Fibroblast of villous mesenchyme (primary cell): ENCODE measurements around the gene PEPD. TPM values are rescaled to one million over a fixed set of nuclear protein-coding genes. Genes with fewer than 3 reads are reported as not detected.

Experiments used
- DNase-seq: peaks from one replicate; pipeline ENCODE4 v3.0.0-alpha.2; 2010; ENCODE audit warnings: low read depth
- H3K4me3 ChIP-seq: 2 replicates; pipeline ENCODE4 v1.5.1; 2011; ENCODE audit warnings: low read depth, mild to moderate bottlenecking, low read length
- CTCF ChIP-seq: IDR thresholded peaks from 2 replicates; pipeline ENCODE4 v1.5.1; 2012; ENCODE audit warnings: low read depth, mild to moderate bottlenecking, low read length; ENCODE audit not compliant: insufficient read depth
- total RNA-seq: library from RNA; depleted of rRNA; stranded (reverse); fragments of >200 nt; gene quantifications from 2 replicates; pipeline ENCODE4 v1.2.3, GENCODE V29; 2012

The PEPD gene
- total RNA-seq, 1 donor = 66.1 TPM

DNA sequence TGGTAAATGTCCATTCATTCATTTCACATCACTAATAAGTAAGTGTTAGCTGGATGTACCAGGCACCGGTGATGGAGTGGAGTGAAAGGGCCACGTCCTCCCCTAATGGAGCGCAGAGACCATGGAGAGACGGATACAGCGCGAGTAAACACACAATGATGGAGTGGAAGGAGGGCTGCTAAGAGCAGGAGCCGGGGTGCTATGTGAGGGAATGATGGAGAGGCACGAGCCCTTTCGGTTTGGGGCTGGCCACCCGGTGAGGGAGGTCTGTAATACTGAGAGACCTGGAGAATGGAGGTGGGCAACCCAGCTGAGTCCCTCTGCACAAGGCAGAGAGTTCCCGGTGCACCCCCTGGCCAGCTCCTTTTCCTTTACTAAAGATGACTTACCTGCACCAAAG lies 53.7 kb downstream of the PEPD start:
- no peak overlapping the region for H3K4me3 ChIP-seq
- no peak for TF ChIP-seq CTCF
- DNase-seq = no peak

- no peak for TF ChIP-seq CTCF
- no peak for DNase-seq
- H3K4me3 ChIP-seq = no peak overlapping the region
Observed at GRCh38 chr19:33465834-33466233, 55.8 kb downstream of the PEPD start.

GRCh38 chr19:33465371-33465770 lies 56.2 kb downstream of the PEPD start:
- no peak overlapping the region for H3K4me3 ChIP-seq
- no peak for TF ChIP-seq CTCF
- no peak for DNase-seq

- H3K4me3 ChIP-seq = no peak overlapping the region
- no peak for TF ChIP-seq CTCF
- DNase-seq = no peak
Observed at GRCh38 chr19:33464733-33465115, 56.9 kb downstream of the PEPD start.

DNA sequence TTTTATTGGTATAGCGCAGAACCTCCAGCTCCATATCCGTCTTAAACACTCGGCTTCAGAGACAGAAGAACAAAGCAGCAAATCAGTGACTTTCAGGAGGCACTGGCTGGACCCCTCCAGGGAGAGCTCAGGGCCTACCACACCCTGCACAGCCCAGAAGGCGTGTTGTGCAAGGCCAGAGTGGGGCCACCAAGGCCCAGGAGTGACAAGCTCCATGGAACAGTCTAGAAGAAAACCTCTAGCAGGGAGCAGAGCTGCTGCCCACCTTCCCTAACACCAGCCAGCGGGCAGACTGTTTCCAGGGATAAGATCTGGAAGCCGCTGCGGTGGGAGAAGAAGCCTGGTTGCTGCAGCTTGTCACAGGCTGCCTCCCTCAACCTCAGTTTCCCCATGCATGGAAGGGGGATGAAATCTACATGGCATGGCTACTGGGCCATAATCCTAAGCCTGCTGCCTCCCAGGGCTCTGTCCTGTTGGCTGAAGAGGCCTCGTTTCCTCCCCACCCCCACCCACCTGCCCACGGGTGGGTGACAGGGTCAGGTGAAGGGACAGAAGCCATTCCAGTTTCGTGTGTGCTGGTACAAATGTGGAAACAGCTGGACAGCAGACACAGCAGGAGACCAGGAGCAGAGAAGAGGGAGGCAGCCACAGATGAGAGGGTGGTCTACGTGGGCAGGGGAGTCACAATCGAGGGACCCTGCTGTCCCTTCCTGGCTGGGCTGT lies 57.4 kb downstream of the PEPD start:
- TF ChIP-seq CTCF = no peak
- H3K4me3 ChIP-seq = no peak overlapping the region
- DNase-seq = no peak

DNA sequence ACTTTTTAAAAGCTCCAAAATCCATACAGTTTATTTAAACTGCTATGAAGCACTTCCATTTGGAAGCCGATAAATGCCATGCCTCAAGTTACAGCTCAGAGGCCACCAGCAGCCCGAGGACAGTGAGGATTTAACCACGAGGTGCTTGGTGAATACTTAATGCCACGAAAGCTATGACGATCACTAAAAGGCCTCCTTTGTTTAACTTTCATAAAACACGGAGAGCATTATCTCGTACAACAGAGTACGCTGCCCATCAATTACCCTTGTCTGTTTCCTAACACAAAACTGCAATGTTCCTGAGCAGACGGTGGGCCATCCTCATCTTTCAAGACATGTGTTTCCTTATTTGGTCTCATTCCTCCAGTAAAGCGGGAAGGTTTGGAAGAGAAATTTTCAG lies 58.4 kb downstream of the PEPD start:
- DNase-seq = no peak
- H3K4me3 ChIP-seq = no peak overlapping the region
- TF ChIP-seq CTCF = no peak

- DNase-seq = no peak
- H3K4me3 ChIP-seq = no peak overlapping the region
- TF ChIP-seq CTCF = no peak
Observed at GRCh38 chr19:33462112-33462791, 59.3 kb downstream of the PEPD start.
